ENCODE measurements around the gene ZSWIM4.

- TF ChIP-seq CTCF (IDR thresholded peaks at IDR 0.05) (no peak), ZFX (IDR thresholded peaks at IDR 0.05; ENCODE audit: borderline replicate concordance) (no peak)
Measured at GRCh38 chr19:13788991-13789390, 6.3 kb upstream of the ZSWIM4 start.
